ENCODE data around the gene SLC9A1.

The SLC9A1 gene

GRCh38 chr1:27150641-27151040 is 4.3 kb downstream of the SLC9A1 start:
- no peak for DNase-seq

- DNase-seq, result no peak
Measured at GRCh38 chr1:27150183-27150582, 4.7 kb downstream of the SLC9A1 start.

GRCh38 chr1:27149762-27150113 is 5.2 kb downstream of the SLC9A1 start:
- DNase-seq, result no peak

GRCh38 chr1:27149084-27149761 is 5.7 kb downstream of the SLC9A1 start:
- DNase-seq, result peak in 5 of 58 donors; percentile 15 to 43 (median 27)

- DNase-seq, result no peak
Measured at GRCh38 chr1:27148591-27148990, 6.3 kb downstream of the SLC9A1 start.

GRCh38 chr1:27147842-27148518 is 6.9 kb downstream of the SLC9A1 start:
- DNase-seq, result no peak

GRCh38 chr1:27145934-27146354 is 9.0 kb downstream of the SLC9A1 start:
- peak in 9 of 58 donors; percentile 12 to 47 (median 34) for DNase-seq

GRCh38 chr1:27144920-27145661 is 9.8 kb downstream of the SLC9A1 start:
- peak in 1 of 58 donors; percentile 21 for DNase-seq

- no peak for DNase-seq
Measured at GRCh38 chr1:27144049-27144748, 10.7 kb downstream of the SLC9A1 start.

- DNase-seq, result no peak
Measured at GRCh38 chr1:27143401-27143800, 11.5 kb downstream of the SLC9A1 start.

- no peak for DNase-seq
Measured at GRCh38 chr1:27142464-27142863, 12.5 kb downstream of the SLC9A1 start.

GRCh38 chr1:27141266-27142003 is 13.5 kb downstream of the SLC9A1 start:
- DNase-seq, result no peak

GRCh38 chr1:27139980-27140379 is 14.9 kb downstream of the SLC9A1 start:
- no peak for DNase-seq

GRCh38 chr1:27138927-27139326 is 16.0 kb downstream of the SLC9A1 start:
- no peak for DNase-seq

- no peak for DNase-seq
Measured at GRCh38 chr1:27138368-27138767, 16.6 kb downstream of the SLC9A1 start.

- DNase-seq, result no peak
Measured at GRCh38 chr1:27137544-27138075, 17.3 kb downstream of the SLC9A1 start.

GRCh38 chr1:27136998-27137542 is 17.9 kb downstream of the SLC9A1 start:
- peak in 25 of 58 donors; percentile 15 to 70 (median 45) for DNase-seq

GRCh38 chr1:27136236-27136551 is 18.7 kb downstream of the SLC9A1 start:
- no peak for DNase-seq

- no peak for DNase-seq
Measured at GRCh38 chr1:27135541-27136235, 19.2 kb downstream of the SLC9A1 start.

GRCh38 chr1:27133991-27134390 is 20.9 kb downstream of the SLC9A1 start:
- DNase-seq, result no peak
